Transverse colon (tissue), 4 donors: ENCODE data around the gene EIF3A. TPM values are rescaled to one million over a fixed set of nuclear protein-coding genes. Genes with fewer than 3 reads are reported as not detected.

Experiments used
- DNase-seq: peaks from one replicate; pipeline ENCODE4 v3.0.0-alpha.2; 2019
- H3K27ac ChIP-seq, 4 donors: fragments of 200-600 bp; sonication (generic); 2 replicates each; pipeline ENCODE4 v1.5.1; 2016 to 2018; ENCODE audit warnings: inconsistent platforms in 4 of 4
- H3K27me3 ChIP-seq: fragments of 200-600 bp; sonication (generic); 2 replicates; pipeline ENCODE4 v1.5.1; 2017; ENCODE audit warnings: inconsistent platforms
- H3K36me3 ChIP-seq, 4 donors: fragments of 200-600 bp; sonication (generic); 2 replicates each; pipeline ENCODE4 v1.5.1; 2017 to 2019; ENCODE audit warnings: inconsistent platforms in 4 of 4
- H3K4me1 ChIP-seq, 4 donors: fragments of 200-600 bp; sonication (generic); 2 replicates each; pipeline ENCODE4 v1.5.1; 2017 to 2020; ENCODE audit warnings: inconsistent platforms in 4 of 4
- H3K4me3 ChIP-seq, 4 donors: fragments of 200-600 bp; sonication (generic); 1 replicate in 1 of 4; 2 replicates in 3 of 4; pipeline versions ENCODE4 v1.5.1 to v1.6.1; 2017 to 2019; ENCODE audit warnings: inconsistent platforms in 4 of 4
- H3K9me3 ChIP-seq, 2 donors: fragments of 200-600 bp; sonication (generic); 2 replicates each; pipeline ENCODE4 v1.5.1; 2017 to 2019; ENCODE audit warnings: inconsistent platforms in 2 of 2
- EP300 ChIP-seq: sonication (generic); formaldehyde crosslinking; IDR thresholded peaks from one replicate; pipeline ENCODE4 v1.6.1; 2017; ENCODE audit warnings: antibody characterized with exemption, low read depth
- POLR2A ChIP-seq: fragments of 450-650 bp; IDR thresholded peaks from one replicate; pipeline ENCODE4 v1.6.1; 2016; ENCODE audit warnings: antibody characterized with exemption, mild to moderate bottlenecking, moderate library complexity
- POLR2AphosphoS5 ChIP-seq, 3 donors: sonication (generic); formaldehyde crosslinking; IDR thresholded peaks; one replicate each; pipeline ENCODE4 v1.6.1; 2016; ENCODE audit warnings: antibody characterized with exemption in 3 of 3
- WGBS, 2 donors: methylation state at CpG; one replicate each; pipeline ENCODE4 v1.1.5; 2018; ENCODE audit warnings: low coverage in 1 of 2; 5-methylcytosine and 5-hydroxymethylcytosine counted together
- in situ Hi-C, 4 donors: fragments of 200-750 bp; cut with MboI; loops; one replicate each; pipeline versions ENCODE4 v1.15.0 to v1.15.1; 2017; ENCODE audit warnings: low sequenced_read_pairs in 3 of 4, low pct_ligation_motif_present in 1 of 4, low pct_unique_long_range_greater_than_20kb in 1 of 4
- intact Hi-C: fragments of 100-400 bp; cut with DNase I; formaldehyde crosslinking; loops from one replicate; pipeline ENCODE4 v1.15.1; 2023; ENCODE audit warnings: low total_unique reads
- total RNA-seq, 4 donors: library from RNA; depleted of rRNA; stranded (reverse); fragments of >200 nt; gene quantifications; one replicate each; pipeline ENCODE4 v1.1.0, GENCODE V29; 2016
- TF ChIP-seq, protein P1 (sequence below), 5 experiments: fragments of 200-600 bp in 3 of 5; fragments of 450-650 bp in 2 of 5; sonication (generic) in 3 of 5; IDR thresholded peaks; 1 replicate in 2 of 5; 2 replicates in 3 of 5; pipeline ENCODE4 v1.5.1; 2016 to 2017; ENCODE audit warnings: antibody characterized with exemption in 5 of 5, inconsistent platforms in 3 of 5, mild to moderate bottlenecking in 2 of 5, moderate library complexity in 1 of 5

EIF3A gene
- total RNA-seq, 4 donors from 2014 or later: 68.1 to 119 (median 99.6) TPM

DNA sequence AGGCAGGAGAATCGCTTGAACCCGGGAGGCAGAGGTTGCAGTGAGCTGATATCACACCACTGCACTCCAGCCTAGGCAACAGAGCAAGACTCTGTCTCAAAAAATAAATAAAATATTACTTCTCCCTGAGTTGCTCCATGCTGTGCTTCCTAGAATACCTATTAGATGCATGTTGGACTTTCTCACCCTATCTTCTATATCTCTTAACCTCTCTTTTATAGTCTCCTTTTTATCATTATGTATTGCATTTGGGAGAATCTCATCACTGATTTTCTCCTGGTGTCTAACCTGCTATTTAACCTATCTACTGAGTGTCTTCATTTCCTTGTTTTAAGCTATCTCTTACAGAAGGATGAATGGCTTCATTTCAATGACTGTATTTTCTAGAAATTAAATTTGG, 83.2 kb downstream of the EIF3A start:
- Histone ChIP-seq H3K4me1 (no peaks in the 10 kb centered on the region), H3K4me3 (no peak overlapping the region), H3K27ac (no peak overlapping the region), H3K9me3 (no peaks in the 10 kb centered on the region), H3K36me3 (no peaks in the 10 kb centered on the region), H3K27me3 (no peaks in the 10 kb centered on the region)
- DNase-seq: no peak
- in situ Hi-C loops: no loop called here
- 100% methylated on average over 2 of the region's 2 CpGs for WGBS, 2 donors
- intact Hi-C loops: no loop called here
- TF ChIP-seq EP300 (no peak), POLR2A (no peak), POLR2AphosphoS5 (IDR thresholded peaks at IDR 0.05) (no peak)
- TF ChIP-seq, protein P1, sequence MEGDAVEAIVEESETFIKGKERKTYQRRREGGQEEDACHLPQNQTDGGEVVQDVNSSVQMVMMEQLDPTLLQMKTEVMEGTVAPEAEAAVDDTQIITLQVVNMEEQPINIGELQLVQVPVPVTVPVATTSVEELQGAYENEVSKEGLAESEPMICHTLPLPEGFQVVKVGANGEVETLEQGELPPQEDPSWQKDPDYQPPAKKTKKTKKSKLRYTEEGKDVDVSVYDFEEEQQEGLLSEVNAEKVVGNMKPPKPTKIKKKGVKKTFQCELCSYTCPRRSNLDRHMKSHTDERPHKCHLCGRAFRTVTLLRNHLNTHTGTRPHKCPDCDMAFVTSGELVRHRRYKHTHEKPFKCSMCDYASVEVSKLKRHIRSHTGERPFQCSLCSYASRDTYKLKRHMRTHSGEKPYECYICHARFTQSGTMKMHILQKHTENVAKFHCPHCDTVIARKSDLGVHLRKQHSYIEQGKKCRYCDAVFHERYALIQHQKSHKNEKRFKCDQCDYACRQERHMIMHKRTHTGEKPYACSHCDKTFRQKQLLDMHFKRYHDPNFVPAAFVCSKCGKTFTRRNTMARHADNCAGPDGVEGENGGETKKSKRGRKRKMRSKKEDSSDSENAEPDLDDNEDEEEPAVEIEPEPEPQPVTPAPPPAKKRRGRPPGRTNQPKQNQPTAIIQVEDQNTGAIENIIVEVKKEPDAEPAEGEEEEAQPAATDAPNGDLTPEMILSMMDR (IDR thresholded peaks at IDR 0.05): no peak

DNA sequence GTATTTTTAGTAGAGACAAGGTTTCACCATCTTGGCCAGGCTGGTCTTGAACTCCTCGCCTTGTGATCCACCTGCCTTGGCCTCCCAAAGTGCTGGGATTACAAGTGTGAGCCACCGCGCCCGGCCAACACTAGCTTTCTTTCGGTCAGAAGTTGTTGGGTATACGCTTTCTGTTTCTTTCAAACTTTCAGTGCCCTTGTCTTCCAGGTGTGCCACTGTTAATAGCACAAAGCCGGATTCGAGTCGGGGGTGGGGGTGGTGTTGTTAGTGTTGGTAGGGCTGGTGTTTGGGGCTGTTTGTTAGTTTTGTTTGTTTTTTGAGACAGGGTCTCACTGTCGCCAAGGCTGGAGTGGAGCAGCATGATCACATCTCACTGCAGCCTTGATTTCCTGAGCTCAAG, 84.9 kb downstream of the EIF3A start:
- Histone ChIP-seq H3K27me3 (no peaks in the 10 kb centered on the region), H3K9me3 (no peaks in the 10 kb centered on the region), H3K36me3 (no peaks in the 10 kb centered on the region), H3K4me1 (no peaks in the 10 kb centered on the region), H3K4me3 (no peak overlapping the region), H3K27ac (no peak overlapping the region)
- TF ChIP-seq POLR2AphosphoS5 (IDR thresholded peaks at IDR 0.05) (no peak), POLR2A (no peak), EP300 (no peak)
- TF ChIP-seq, protein P1 (IDR thresholded peaks at IDR 0.05): no peak
- WGBS, 2 donors: 90 to 96% methylated on average over 7 to 10 of the region's 10 CpGs
- DNase-seq: no peak
- in situ Hi-C loops: no loop called here
- intact Hi-C loops: no loop called here

DNA sequence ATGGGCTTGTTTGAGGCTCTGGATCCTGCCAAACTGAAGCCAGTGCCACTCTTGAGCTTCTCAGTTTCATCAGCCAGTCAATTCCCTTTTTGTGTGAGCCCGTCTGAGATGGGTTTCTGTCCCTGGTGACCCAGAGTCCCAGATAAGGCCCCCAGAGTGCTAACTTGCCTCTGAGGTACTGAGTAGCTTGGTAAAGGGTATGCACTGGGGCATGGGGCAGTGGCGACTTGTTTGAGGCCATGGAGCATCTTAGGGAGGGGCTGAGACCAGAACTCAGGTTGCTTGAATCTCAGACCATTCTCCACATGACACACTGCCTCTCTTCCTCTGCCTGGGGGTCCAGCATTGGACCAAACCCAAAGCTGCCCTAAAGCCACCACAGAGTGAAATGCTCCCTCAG, 86.3 kb downstream of the EIF3A start:
- WGBS, 2 donors: 33 to 83% methylated on average over 1 to 2 of the region's 2 CpGs
- Histone ChIP-seq H3K4me1 (no peaks in the 10 kb centered on the region), H3K36me3 (no peaks in the 10 kb centered on the region), H3K4me3 (no peak overlapping the region), H3K9me3 (no peaks in the 10 kb centered on the region), H3K27me3 (no peaks in the 10 kb centered on the region), H3K27ac (no peak overlapping the region)
- intact Hi-C loops (no loop called here), in situ Hi-C loops (no loop called here)
- TF ChIP-seq POLR2AphosphoS5 (IDR thresholded peaks at IDR 0.05) (no peak), EP300 (no peak), POLR2A (no peak)
- TF ChIP-seq, protein P1 (IDR thresholded peaks at IDR 0.05): no peak
- no peak for DNase-seq

DNA sequence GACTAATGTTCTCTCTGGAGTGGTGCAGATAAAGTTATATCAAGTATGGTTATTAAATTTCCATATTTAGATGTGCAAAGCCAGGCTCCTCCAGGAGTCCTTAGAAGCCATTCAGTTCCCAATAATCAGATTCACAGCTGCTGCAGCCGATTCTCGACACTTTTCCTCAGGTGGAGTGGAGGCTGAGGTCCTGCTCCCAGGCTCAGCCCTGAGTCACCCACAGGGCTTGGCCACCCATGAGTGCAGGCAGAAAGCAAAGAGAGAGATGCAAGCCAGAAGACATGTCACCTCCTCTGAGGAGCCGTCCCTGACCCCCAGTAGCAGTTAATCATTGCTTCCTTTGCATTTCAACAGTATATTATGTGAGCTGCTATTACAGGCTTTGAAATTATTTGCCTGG, 87.4 kb downstream of the EIF3A start:
- WGBS, 2 donors: 93 to 100% methylated on average over 2 to 3 of the region's 3 CpGs
- intact Hi-C loops: no loop called here
- H3K4me3 ChIP-seq: no peak overlapping the region
- no peak for DNase-seq
- in situ Hi-C loops: no loop called here
- no peaks in the 10 kb centered on the region for H3K36me3 ChIP-seq
- H3K9me3 ChIP-seq: no peaks in the 10 kb centered on the region
- H3K27me3 ChIP-seq: no peaks in the 10 kb centered on the region
- TF ChIP-seq POLR2A: no peak
- no peak for TF ChIP-seq POLR2AphosphoS5 (IDR thresholded peaks at IDR 0.05)
- TF ChIP-seq EP300: no peak
- TF ChIP-seq, protein P1 (IDR thresholded peaks at IDR 0.05): no peak
- no peak overlapping the region for H3K27ac ChIP-seq
- H3K4me1 ChIP-seq: no peaks in the 10 kb centered on the region
